Measurements from ENCODE around the gene GMDS. TPM values are rescaled to one million over a fixed set of nuclear protein-coding genes. Genes with fewer than 3 reads are reported as not detected.

The GMDS gene
- total RNA-seq, 5 donors from 2014 or later (not counting 1 experiment from before 2014, with no cell fraction given), result 12.9 to 21.5 (median 14.6) TPM

DNA sequence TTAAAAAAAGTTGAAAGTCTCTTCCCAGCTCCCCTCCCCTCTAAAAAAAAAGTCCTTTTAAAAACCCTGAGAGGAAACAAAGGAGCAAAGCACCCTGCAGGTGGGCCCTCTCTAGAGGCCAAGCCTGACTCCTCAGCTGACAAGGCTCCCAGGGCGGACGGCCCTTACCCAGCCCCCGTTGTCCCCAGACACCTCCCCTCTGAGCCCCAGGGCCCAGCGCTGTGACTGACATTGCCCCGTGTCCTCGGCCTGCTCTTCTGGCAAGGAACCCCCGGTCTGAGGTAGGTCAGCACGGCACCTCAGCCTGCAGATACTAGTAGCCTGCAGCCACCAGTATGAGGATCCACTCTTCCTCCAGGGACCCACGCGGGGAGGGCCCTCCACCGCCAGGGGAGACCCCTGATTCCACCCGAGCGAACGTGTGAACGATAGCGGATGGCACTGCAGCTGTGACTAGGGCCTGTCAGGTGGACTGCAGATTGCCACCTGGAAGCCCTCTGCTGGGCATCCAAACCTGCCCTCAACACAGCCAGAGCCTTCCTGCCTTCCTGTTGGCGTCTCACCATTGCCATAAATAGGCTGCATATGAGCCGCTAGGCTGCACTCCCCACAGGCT is 601.5 kb downstream of the GMDS start:
- Histone ChIP-seq H3K27me3 (replicated peaks in 1 of 2; ENCODE audit: control insufficient read depth in 2 of 2, extremely low read depth in 1 of 2, insufficient read depth in 2 of 2, low read length in 1 of 2) (no peaks in the 10 kb centered on the region), H3K27ac (ENCODE audit: low read length) (no peak overlapping the region), H3K36me3 (ENCODE audit: control insufficient read depth in 2 of 2, extremely low read depth in 1 of 2, insufficient read depth in 1 of 2, low read length in 1 of 2) (peaks cover 0 to 3% of the 10 kb centered on the region in 2 donors), H3K4me1 (ENCODE audit: control insufficient read depth in 1 of 2, extremely low read depth in 1 of 2, insufficient read depth in 2 of 2, low read length in 2 of 2) (no peaks in the 10 kb centered on the region), H3K4me3 (ENCODE audit: control insufficient read depth in 1 of 2, extremely low read depth in 1 of 2, low read length in 1 of 2) (no peak overlapping the region), H3K9me3 (no peaks in the 10 kb centered on the region)
- H3K27me3 Mint-ChIP-seq, result no peaks in the 10 kb centered on the region
- POLR2A ChIA-PET, result no interaction called here
- 92% methylated on average over 16 of the region's 18 CpGs for WGBS (ENCODE audit: insufficient coverage)
- no peak overlapping the region for H3K27ac Mint-ChIP-seq
- CTCF ChIA-PET, result interaction anchor here in 1 of 2 donors (0.7 kb wide), 1 partner anchor 37 kb away, joined by 7 read pairs; no protein-coding TSS in a partner anchor
- H3K4me3 Mint-ChIP-seq, result no peak overlapping the region
- no peak for DNase-seq
- peaks cover 5% of the 10 kb centered on the region for H3K36me3 Mint-ChIP-seq
- H3K4me1 Mint-ChIP-seq, result no peaks in the 10 kb centered on the region
- H3K9me3 Mint-ChIP-seq, result no peaks in the 10 kb centered on the region
- ATAC-seq (replicated peaks in 1 of 4), result no peak

DNA sequence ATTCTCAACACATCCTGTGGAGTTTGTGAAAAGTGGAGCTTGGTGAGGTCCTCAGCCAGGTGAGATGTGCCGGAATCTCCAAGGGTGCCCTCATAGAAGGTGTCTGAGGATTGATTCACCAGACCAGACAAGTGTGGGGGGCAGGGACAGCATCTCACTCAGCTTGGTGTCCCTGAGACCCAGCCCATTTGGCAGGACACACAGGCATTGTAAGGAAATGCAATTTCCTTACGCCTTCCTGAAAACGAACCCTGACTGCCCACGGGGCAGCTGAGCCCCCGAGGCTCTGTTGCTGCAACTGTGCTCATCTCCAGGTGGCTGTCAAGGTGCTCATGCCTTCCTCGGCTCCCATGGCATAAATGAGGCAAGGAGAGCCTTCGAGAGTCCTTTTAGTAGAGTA is 602.3 kb downstream of the GMDS start:
- ChIA-PET POLR2A (no interaction called here), CTCF (no interaction called here)
- Histone ChIP-seq H3K4me1 (ENCODE audit: control insufficient read depth in 1 of 2, extremely low read depth in 1 of 2, insufficient read depth in 2 of 2, low read length in 2 of 2) (no peaks in the 10 kb centered on the region), H3K27ac (ENCODE audit: low read length) (no peak overlapping the region), H3K4me3 (ENCODE audit: control insufficient read depth in 1 of 2, extremely low read depth in 1 of 2, low read length in 1 of 2) (no peak overlapping the region), H3K9me3 (no peaks in the 10 kb centered on the region), H3K27me3 (replicated peaks in 1 of 2; ENCODE audit: control insufficient read depth in 2 of 2, extremely low read depth in 1 of 2, insufficient read depth in 2 of 2, low read length in 1 of 2) (no peaks in the 10 kb centered on the region), H3K36me3 (ENCODE audit: control insufficient read depth in 2 of 2, extremely low read depth in 1 of 2, insufficient read depth in 1 of 2, low read length in 1 of 2) (peaks cover 0 to 3% of the 10 kb centered on the region in 2 donors)
- ATAC-seq (replicated peaks in 1 of 4) (no peak), DNase-seq (no peak)
- 79% methylated on average over 6 of the region's 7 CpGs for WGBS (ENCODE audit: insufficient coverage)
- no peaks in the 10 kb centered on the region for H3K27me3 Mint-ChIP-seq
- H3K36me3 Mint-ChIP-seq, result peaks cover 9% of the 10 kb centered on the region
- H3K9me3 Mint-ChIP-seq, result no peaks in the 10 kb centered on the region
- H3K27ac Mint-ChIP-seq, result no peak overlapping the region
- no peaks in the 10 kb centered on the region for H3K4me1 Mint-ChIP-seq
- no peak overlapping the region for H3K4me3 Mint-ChIP-seq

DNA sequence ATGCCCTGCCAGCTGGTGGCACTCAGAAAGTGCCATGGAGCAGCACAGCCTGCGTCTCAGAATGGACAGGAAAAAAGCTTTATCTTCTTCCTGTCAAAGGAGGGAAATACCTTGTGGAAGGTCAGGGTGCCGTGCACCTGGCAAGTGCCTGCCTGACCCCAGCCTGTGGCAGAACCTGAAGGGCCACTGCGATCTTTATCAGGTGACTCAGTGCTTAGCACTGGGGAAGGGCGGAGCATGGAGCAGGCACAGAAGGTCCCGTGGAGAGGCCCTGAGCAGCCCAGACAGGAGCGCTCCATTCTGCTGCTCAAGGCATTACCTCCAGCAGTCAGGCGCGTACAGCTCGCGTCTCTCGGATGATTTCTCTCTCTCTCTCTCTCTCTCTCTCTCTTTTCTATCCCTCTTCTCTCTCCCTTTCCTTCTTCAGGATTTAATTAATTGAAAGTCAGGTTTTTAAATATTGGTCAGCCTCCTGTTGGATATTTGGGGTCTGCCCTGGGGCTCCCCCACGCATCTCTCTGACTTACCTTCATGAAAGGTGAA is 604.0 kb downstream of the GMDS start:
- Mint-ChIP-seq H3K27me3 (no peaks in the 10 kb centered on the region), H3K9me3 (no peaks in the 10 kb centered on the region), H3K4me3 (no peak overlapping the region), H3K36me3 (peaks cover 9% of the 10 kb centered on the region), H3K27ac (no peak overlapping the region), H3K4me1 (no peaks in the 10 kb centered on the region)
- CTCF ChIA-PET, result no interaction called here
- no peaks in the 10 kb centered on the region for H3K27me3 ChIP-seq (replicated peaks in 1 of 2; ENCODE audit: control insufficient read depth in 2 of 2, extremely low read depth in 1 of 2, insufficient read depth in 2 of 2, low read length in 1 of 2)
- DNase-seq, result no peak
- no peaks in the 10 kb centered on the region for H3K4me1 ChIP-seq (ENCODE audit: control insufficient read depth in 1 of 2, extremely low read depth in 1 of 2, insufficient read depth in 2 of 2, low read length in 2 of 2)
- H3K27ac ChIP-seq (ENCODE audit: low read length), result no peak overlapping the region
- 81% methylated on average over 9 of the region's 12 CpGs for WGBS (ENCODE audit: insufficient coverage)
- no peak for ATAC-seq (replicated peaks in 1 of 4)
- peaks cover 0 to 3% of the 10 kb centered on the region in 2 donors for H3K36me3 ChIP-seq (ENCODE audit: control insufficient read depth in 2 of 2, extremely low read depth in 1 of 2, insufficient read depth in 1 of 2, low read length in 1 of 2)
- POLR2A ChIA-PET, result no interaction called here
- H3K4me3 ChIP-seq (ENCODE audit: control insufficient read depth in 1 of 2, extremely low read depth in 1 of 2, low read length in 1 of 2), result no peak overlapping the region
- H3K9me3 ChIP-seq, result no peaks in the 10 kb centered on the region

DNA sequence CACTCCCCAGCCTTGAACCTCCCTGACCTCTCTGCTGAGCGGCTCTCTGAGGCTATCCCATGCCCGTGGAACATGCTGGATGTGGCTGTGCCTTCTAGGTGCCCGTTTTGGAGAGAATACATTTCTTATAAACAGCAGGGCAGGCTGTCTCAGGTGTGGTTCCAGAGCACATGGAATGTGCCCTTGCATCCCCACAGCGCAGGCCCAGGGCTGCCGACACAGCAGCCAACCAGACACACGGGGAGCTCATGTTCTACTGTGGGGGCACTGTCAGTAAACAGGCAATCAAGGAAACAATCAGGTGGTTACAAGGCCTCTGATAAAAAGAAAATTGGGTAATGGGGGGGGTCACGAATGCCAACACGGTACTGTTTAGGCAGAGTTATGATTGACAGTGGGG is 604.9 kb downstream of the GMDS start:
- no peak overlapping the region for H3K4me3 Mint-ChIP-seq
- Histone ChIP-seq H3K4me1 (ENCODE audit: control insufficient read depth in 1 of 2, extremely low read depth in 1 of 2, insufficient read depth in 2 of 2, low read length in 2 of 2) (no peaks in the 10 kb centered on the region), H3K4me3 (ENCODE audit: control insufficient read depth in 1 of 2, extremely low read depth in 1 of 2, low read length in 1 of 2) (no peak overlapping the region), H3K27me3 (replicated peaks in 1 of 2; ENCODE audit: control insufficient read depth in 2 of 2, extremely low read depth in 1 of 2, insufficient read depth in 2 of 2, low read length in 1 of 2) (no peaks in the 10 kb centered on the region), H3K9me3 (no peaks in the 10 kb centered on the region), H3K27ac (ENCODE audit: low read length) (no peak overlapping the region), H3K36me3 (ENCODE audit: control insufficient read depth in 2 of 2, extremely low read depth in 1 of 2, insufficient read depth in 1 of 2, low read length in 1 of 2) (peaks cover 0 to 3% of the 10 kb centered on the region in 2 donors)
- H3K27ac Mint-ChIP-seq, result no peak overlapping the region
- ChIA-PET POLR2A (no interaction called here), CTCF (no interaction called here)
- 83% methylated on average over 8 of the region's 8 CpGs for WGBS (ENCODE audit: insufficient coverage)
- ATAC-seq (replicated peaks in 1 of 4) (no peak), DNase-seq (no peak)
- H3K9me3 Mint-ChIP-seq, result no peaks in the 10 kb centered on the region
- H3K27me3 Mint-ChIP-seq, result peaks cover 0 to 6% of the 10 kb centered on the region in 2 donors
- H3K36me3 Mint-ChIP-seq, result peaks cover 9% of the 10 kb centered on the region
- H3K4me1 Mint-ChIP-seq, result no peaks in the 10 kb centered on the region

DNA sequence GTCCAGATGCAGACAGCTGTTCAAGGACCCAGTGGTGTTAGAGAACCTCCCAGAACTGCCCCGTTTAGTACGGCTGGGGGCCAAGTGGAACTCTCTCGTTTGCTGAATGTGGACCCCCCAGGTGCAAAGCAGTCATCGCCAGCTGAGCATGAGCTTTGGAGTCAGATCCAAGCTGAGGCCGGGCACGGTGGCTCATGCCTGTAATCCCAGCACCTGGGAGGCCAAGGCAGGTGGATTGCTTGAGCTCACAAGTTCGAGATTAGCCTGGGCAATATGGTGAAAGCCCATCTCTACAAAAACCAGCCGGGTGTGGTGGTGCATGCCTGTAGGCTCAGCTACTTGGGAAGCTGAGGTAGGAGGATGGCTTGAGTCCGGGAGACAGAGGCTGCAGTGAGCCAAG is 606.0 kb downstream of the GMDS start:
- Histone ChIP-seq H3K36me3 (ENCODE audit: control insufficient read depth in 2 of 2, extremely low read depth in 1 of 2, insufficient read depth in 1 of 2, low read length in 1 of 2) (peaks cover 0 to 3% of the 10 kb centered on the region in 2 donors), H3K27ac (ENCODE audit: low read length) (no peak overlapping the region), H3K4me3 (ENCODE audit: control insufficient read depth in 1 of 2, extremely low read depth in 1 of 2, low read length in 1 of 2) (no peak overlapping the region), H3K9me3 (no peaks in the 10 kb centered on the region), H3K27me3 (replicated peaks in 1 of 2; ENCODE audit: control insufficient read depth in 2 of 2, extremely low read depth in 1 of 2, insufficient read depth in 2 of 2, low read length in 1 of 2) (no peaks in the 10 kb centered on the region), H3K4me1 (ENCODE audit: control insufficient read depth in 1 of 2, extremely low read depth in 1 of 2, insufficient read depth in 2 of 2, low read length in 2 of 2) (no peaks in the 10 kb centered on the region)
- no peaks in the 10 kb centered on the region for H3K4me1 Mint-ChIP-seq
- ChIA-PET POLR2A (no interaction called here), CTCF (interaction anchor here (0.6 to 0.8 kb wide), 2 partner anchors 458 to 1098 kb away, joined by 4 to 5 read pairs; no protein-coding TSS in a partner anchor)
- peaks cover 12% of the 10 kb centered on the region for H3K36me3 Mint-ChIP-seq
- H3K27ac Mint-ChIP-seq, result no peak overlapping the region
- no peak overlapping the region for H3K4me3 Mint-ChIP-seq
- ATAC-seq (replicated peaks in 1 of 4), result no peak
- H3K9me3 Mint-ChIP-seq, result no peaks in the 10 kb centered on the region
- WGBS (ENCODE audit: insufficient coverage), result 84% methylated on average over 4 of the region's 9 CpGs
- H3K27me3 Mint-ChIP-seq, result peaks cover 0 to 10% of the 10 kb centered on the region in 2 donors
- DNase-seq, result no peak

DNA sequence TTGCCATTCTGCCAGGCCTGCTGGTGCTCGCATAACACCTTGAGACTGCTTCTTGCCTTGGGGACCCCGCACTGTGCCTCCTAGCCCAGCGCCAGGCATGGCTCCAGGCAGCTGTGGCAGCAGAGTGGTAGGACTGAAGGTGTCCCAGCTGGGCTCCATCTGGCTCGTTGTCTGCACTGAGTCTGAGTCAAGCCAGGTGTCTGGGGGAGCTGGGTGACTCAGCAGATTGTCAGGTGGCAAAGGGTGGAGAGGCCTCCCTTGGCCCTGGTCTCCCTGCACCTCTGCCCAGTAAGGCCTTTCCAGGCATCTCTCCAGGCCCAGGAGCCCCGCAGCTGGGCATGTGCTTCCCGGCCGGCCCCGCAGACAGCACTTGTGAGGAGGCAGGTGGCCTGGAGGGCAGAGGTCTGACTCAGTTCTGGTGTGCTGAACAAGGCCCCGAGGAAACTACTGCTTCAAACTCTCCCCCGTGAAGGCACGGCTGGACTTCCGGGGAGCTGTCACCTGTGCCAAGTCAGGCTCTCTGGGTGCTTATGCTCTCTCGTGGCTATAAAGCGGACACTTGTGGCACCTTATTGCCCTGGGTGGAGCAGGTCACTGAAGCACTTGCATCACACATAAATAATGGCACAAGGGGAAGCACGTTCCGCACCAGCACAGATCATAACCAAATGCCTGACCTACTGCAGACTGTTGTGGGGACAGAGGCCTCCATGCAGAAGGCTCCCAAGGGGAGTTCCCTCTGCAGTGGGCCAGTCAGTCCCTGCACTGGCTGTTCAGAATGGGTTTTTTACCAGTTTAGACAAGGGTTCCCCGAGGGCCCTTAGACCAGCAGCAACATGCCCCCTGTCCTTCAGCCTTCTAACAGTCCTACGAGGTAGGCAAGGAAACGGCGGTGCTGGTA is 608.2 kb downstream of the GMDS start:
- H3K9me3 Mint-ChIP-seq, result no peaks in the 10 kb centered on the region
- peaks cover 21% of the 10 kb centered on the region for H3K36me3 Mint-ChIP-seq
- H3K27ac ChIP-seq (ENCODE audit: low read length), result no peak overlapping the region
- H3K27me3 Mint-ChIP-seq, result peaks cover 2 to 15% of the 10 kb centered on the region in 2 donors
- ATAC-seq (replicated peaks in 1 of 4) (no peak), DNase-seq (no peak)
- ChIA-PET POLR2A (no interaction called here), CTCF (no interaction called here)
- no peak overlapping the region for H3K4me3 Mint-ChIP-seq
- no peaks in the 10 kb centered on the region for H3K9me3 ChIP-seq
- 87% methylated on average over 16 of the region's 20 CpGs for WGBS (ENCODE audit: insufficient coverage)
- H3K4me1 Mint-ChIP-seq, result no peaks in the 10 kb centered on the region
- H3K27me3 ChIP-seq (replicated peaks in 1 of 2; ENCODE audit: control insufficient read depth in 2 of 2, extremely low read depth in 1 of 2, insufficient read depth in 2 of 2, low read length in 1 of 2), result peaks cover 0 to 10% of the 10 kb centered on the region in 2 experiments
- no peak overlapping the region for H3K27ac Mint-ChIP-seq
- H3K36me3 ChIP-seq (ENCODE audit: control insufficient read depth in 2 of 2, extremely low read depth in 1 of 2, insufficient read depth in 1 of 2, low read length in 1 of 2), result no peaks in the 10 kb centered on the region
- H3K4me1 ChIP-seq (ENCODE audit: control insufficient read depth in 1 of 2, extremely low read depth in 1 of 2, insufficient read depth in 2 of 2, low read length in 2 of 2), result no peaks in the 10 kb centered on the region
- H3K4me3 ChIP-seq (ENCODE audit: control insufficient read depth in 1 of 2, extremely low read depth in 1 of 2, low read length in 1 of 2), result no peak overlapping the region

Measured in T-cell (primary cell).